ENCODE measurements around the gene CERS1.

- TF ChIP-seq EZH2phosphoT487 (IDR thresholded peaks at IDR 0.05; ENCODE audit: borderline replicate concordance), result no peak
- TF ChIP-seq CTCF (conservative IDR thresholded peaks at IDR 0.05; ENCODE audit: low read length), result no peak
Measured at GRCh38 chr19:18932216-18932841, 36.4 kb upstream of the CERS1 start.
